K562 (cell line): ENCODE results near the gene TOMM40L. TPM values are rescaled to one million over a fixed set of nuclear protein-coding genes. Genes with fewer than 3 reads are reported as not detected.

Source experiments
- CHAMP1 ChIP-seq: fragments of 450-650 bp; IDR thresholded peaks from 2 replicates; pipeline ENCODE4 v1.6.1; 2016; ENCODE audit warnings: mild to moderate bottlenecking
- CREB3 ChIP-seq: fragments of 450-650 bp; conservative IDR thresholded peaks from 2 replicates; pipeline ENCODE4 v1.6.1; 2016; ENCODE audit warnings: missing genetic modification characterization, low read depth, mild to moderate bottlenecking, missing compliant biosample characterization, moderate library complexity
- E2F8 ChIP-seq: fragments of 450-650 bp; IDR thresholded peaks from 2 replicates; pipeline ENCODE4 v1.7.1; 2018; ENCODE audit warnings: mild to moderate bottlenecking, low read depth; ENCODE audit not compliant: partially characterized antibody
- ELK1 ChIP-seq: sonication (generic); formaldehyde crosslinking; IDR thresholded peaks from 2 replicates; pipeline ENCODE4 v1.8.1; 2022; ENCODE audit warnings: missing genetic modification reagents
- HES1 ChIP-seq: fragments of 450-650 bp; IDR thresholded peaks from 2 replicates; pipeline ENCODE4 v1.6.1; 2016; ENCODE audit warnings: low read depth, mild to moderate bottlenecking, moderate library complexity
- MAX ChIP-seq: sonication (generic); formaldehyde crosslinking; IDR thresholded peaks from 2 replicates; pipeline ENCODE4 v1.9.0; 2022; ENCODE audit warnings: mild to moderate bottlenecking, missing genetic modification reagents
- MEF2A ChIP-seq: IDR thresholded peaks from 2 replicates; pipeline ENCODE4 v1.6.1; 2011; ENCODE audit warnings: low read depth, mild to moderate bottlenecking, low read length, moderate library complexity; ENCODE audit not compliant: control insufficient read depth
- NCOA4 ChIP-seq: fragments of 450-650 bp; IDR thresholded peaks from 2 replicates; pipeline ENCODE4 v1.6.1; 2018; ENCODE audit warnings: mild to moderate bottlenecking; ENCODE audit not compliant: partially characterized antibody
- SMARCE1 ChIP-seq: fragments of 450-650 bp; IDR thresholded peaks from 2 replicates; pipeline ENCODE4 v1.7.1; 2016; ENCODE audit warnings: mild to moderate bottlenecking
- SMC3 ChIP-seq: conservative IDR thresholded peaks from 2 replicates; pipeline ENCODE4 v1.6.1; 2011; ENCODE audit warnings: low read depth, low read length, improper control_type of control experiment; ENCODE audit not compliant: insufficient read depth
- U2AF1 ChIP-seq: fragments of 200-400 bp; formaldehyde crosslinking; optimal IDR thresholded peaks from 2 replicates; pipeline ENCODE3; 2017; ENCODE audit warnings: mild to moderate bottlenecking, low read depth, low read length, moderate library complexity
- ZBTB33 ChIP-seq: sonication (generic); formaldehyde crosslinking; IDR thresholded peaks from 2 replicates; pipeline ENCODE4 v1.8.1; 2023; ENCODE audit warnings: mild to moderate bottlenecking, missing genetic modification reagents
- ZNF583 ChIP-seq: fragments of 250-450 bp; sonication (Bioruptor Pico); IDR thresholded peaks from 2 replicates; pipeline ENCODE4 v1.4.0; 2020
- polyA plus RNA-seq, 8 experiments: library from polyadenylated mRNA; depleted of rRNA in 4 of 8; stranded (reverse) in 5 of 8; unstranded in 3 of 8; fragments of >200 nt; fragmentation: Nextera tagmentation in 2 of 8; fragmentation: Illumina TruSeq in 1 of 8; extraction: Ambion mirVana in 2 of 8; extraction: Trizol in 1 of 8; gene quantifications; 2 replicates each; pipeline versions ENCODE4 v1.2.1 to v1.2.3, GENCODE V29; 2011 to 2014; ENCODE audit warnings: inconsistent platforms in 1 of 8, missing spikeins in 1 of 8
- total RNA-seq, 7 experiments: library from RNA; depleted of rRNA in 6 of 7; stranded (reverse); fragments of >200 nt in 6 of 7; fragmentation: Illumina TruSeq in 2 of 7; extraction: Trizol in 2 of 7; gene quantifications; 2 replicates each; pipeline versions ENCODE4 v1.2.1 to v1.2.3, GENCODE V29; 2011 to 2021; ENCODE audit warnings: low replicate concordance in 1 of 7

TOMM40L gene
- total and polyA plus RNA-seq, 9 of the 15 experiments (the other 6 are each of a cell fraction or from before 2014, with no cell fraction given): 9.6 to 33.6 (median 25.2) TPM

GRCh38 chr1:161227196-161227871, 1.5 kb downstream of the TOMM40L start (continued):
- TF ChIP-seq ZBTB33 (CRISPR knock-in tag): no peak
- TF ChIP-seq MAX (CRISPR knock-in tag): 0 out of 2 replicates have a peak, but pooled peaks have one; percentile 19
- TF ChIP-seq CREB3 (tag): no peak
- no peak for TF ChIP-seq NCOA4
- TF ChIP-seq SMC3: peak; percentile 76
- no peak for TF ChIP-seq U2AF1
- TF ChIP-seq CHAMP1: no peak
- peak; percentile 68 for TF ChIP-seq SMARCE1
- TF ChIP-seq MEF2A: peak; percentile 87
- no peak for TF ChIP-seq HES1
- no peak for TF ChIP-seq E2F8
- TF ChIP-seq ZNF583 (CRISPR knock-in tag): peak; percentile 37; the same call in 1 of the 2 replicates
- TF ChIP-seq ELK1 (CRISPR knock-in tag): no peak
